ENCODE results near the gene CDH22. TPM values are rescaled to one million over a fixed set of nuclear protein-coding genes. Genes with fewer than 3 reads are reported as not detected.

Gene CDH22
- total and polyA plus RNA-seq, 11 donors: 0.03 to 0.90 (median 0.48) TPM

GRCh38 chr20:46332373-46333160 is 24.3 kb upstream of the CDH22 start:
- WGBS, 4 donors: 35 to 42% (median 38%) methylated on average over 8 to 12 of the region's 12 CpGs
- no peak for DNase-seq
- H3K9me3 ChIP-seq: no peaks in the 10 kb centered on the region
- peaks cover 0 to 3% (median 0%) of the 10 kb centered on the region in 12 donors for H3K4me1 ChIP-seq
- intact Hi-C loops (cut with DNase I): loop anchor here in 1 of 10 donors (10.0 kb wide), 1 partner anchor 318 kb away; no protein-coding TSS in a partner anchor
- no peak overlapping the region for H3K27ac ChIP-seq
- H3K27me3 ChIP-seq: peaks cover 8 to 89% (median 33%) of the 10 kb centered on the region in 9 donors
- TF ChIP-seq POLR2A (IDR thresholded peaks at IDR 0.05): no peak
- TF ChIP-seq, protein P1, sequence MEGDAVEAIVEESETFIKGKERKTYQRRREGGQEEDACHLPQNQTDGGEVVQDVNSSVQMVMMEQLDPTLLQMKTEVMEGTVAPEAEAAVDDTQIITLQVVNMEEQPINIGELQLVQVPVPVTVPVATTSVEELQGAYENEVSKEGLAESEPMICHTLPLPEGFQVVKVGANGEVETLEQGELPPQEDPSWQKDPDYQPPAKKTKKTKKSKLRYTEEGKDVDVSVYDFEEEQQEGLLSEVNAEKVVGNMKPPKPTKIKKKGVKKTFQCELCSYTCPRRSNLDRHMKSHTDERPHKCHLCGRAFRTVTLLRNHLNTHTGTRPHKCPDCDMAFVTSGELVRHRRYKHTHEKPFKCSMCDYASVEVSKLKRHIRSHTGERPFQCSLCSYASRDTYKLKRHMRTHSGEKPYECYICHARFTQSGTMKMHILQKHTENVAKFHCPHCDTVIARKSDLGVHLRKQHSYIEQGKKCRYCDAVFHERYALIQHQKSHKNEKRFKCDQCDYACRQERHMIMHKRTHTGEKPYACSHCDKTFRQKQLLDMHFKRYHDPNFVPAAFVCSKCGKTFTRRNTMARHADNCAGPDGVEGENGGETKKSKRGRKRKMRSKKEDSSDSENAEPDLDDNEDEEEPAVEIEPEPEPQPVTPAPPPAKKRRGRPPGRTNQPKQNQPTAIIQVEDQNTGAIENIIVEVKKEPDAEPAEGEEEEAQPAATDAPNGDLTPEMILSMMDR (IDR thresholded peaks at IDR 0.05): no peak
- no peak overlapping the region for H3K4me3 ChIP-seq
- H3K36me3 ChIP-seq: no peaks in the 10 kb centered on the region
- ATAC-seq: peak in 2 of 4 donors; percentile 67 to 69

- ATAC-seq (no peak), DNase-seq (no peak)
- intact Hi-C loops (cut with DNase I): loop anchor here in 1 of 10 donors (10.0 kb wide), 1 partner anchor 317 kb away; no protein-coding TSS in a partner anchor
- TF ChIP-seq POLR2A (IDR thresholded peaks at IDR 0.05): no peak
- TF ChIP-seq, protein P1 (IDR thresholded peaks at IDR 0.05): no peak
- 61 to 71% (median 66%) methylated on average over 11 to 13 of the region's 13 CpGs for WGBS, 4 donors
- Histone ChIP-seq H3K27ac (no peak overlapping the region), H3K36me3 (no peaks in the 10 kb centered on the region), H3K27me3 (peaks cover 8 to 89% (median 27%) of the 10 kb centered on the region in 9 donors), H3K4me1 (peaks cover 0 to 3% (median 0%) of the 10 kb centered on the region in 12 donors), H3K4me3 (no peak overlapping the region), H3K9me3 (no peaks in the 10 kb centered on the region)
Measured at GRCh38 chr20:46331611-46332361, 23.5 kb upstream of the CDH22 start.

GRCh38 chr20:46330831-46331371 is 22.6 kb upstream of the CDH22 start:
- H3K27me3 ChIP-seq: peaks cover 8 to 87% (median 29%) of the 10 kb centered on the region in 9 donors

More at GRCh38 chr20:46330831-46331371, 22.6 kb upstream of the CDH22 start:
- DNase-seq (no peak), ATAC-seq (no peak)
- no peaks in the 10 kb centered on the region for H3K9me3 ChIP-seq
- H3K27ac ChIP-seq: no peak overlapping the region
- 68 to 72% (median 70%) methylated on average over 13 of the region's 13 CpGs for WGBS, 4 donors
- no peaks in the 10 kb centered on the region for H3K36me3 ChIP-seq
- peaks cover 0 to 3% (median 0%) of the 10 kb centered on the region in 12 donors for H3K4me1 ChIP-seq
- no peak for TF ChIP-seq POLR2A (IDR thresholded peaks at IDR 0.05)
- TF ChIP-seq, protein P1 (IDR thresholded peaks at IDR 0.05): no peak
- intact Hi-C loops (cut with DNase I): loop anchor here in 1 of 10 donors (10.0 kb wide), 1 partner anchor 316 kb away; no protein-coding TSS in a partner anchor
- H3K4me3 ChIP-seq: no peak overlapping the region
